PFSK-1 (cell line): ENCODE data around the gene FMN1.

ENCODE experiments used
- POLR2AphosphoS5 ChIP-seq: IDR thresholded peaks from 2 replicates; pipeline ENCODE4 v1.6.1; 2012; ENCODE audit warnings: low read depth, mild to moderate bottlenecking, control low read depth, low read length, moderate library complexity
- TAF1 ChIP-seq: IDR thresholded peaks from 2 replicates; pipeline ENCODE4 v1.6.1; 2012; ENCODE audit warnings: low read length, control low read depth, borderline replicate concordance; ENCODE audit not compliant: insufficient read depth

- TF ChIP-seq TAF1 = no peak
- no peak for TF ChIP-seq POLR2AphosphoS5
Observed at GRCh38 chr15:32787949-32788348, 406.6 kb downstream of the FMN1 start.
